ENCODE results near the gene HS3ST5. TPM values are rescaled to one million over a fixed set of nuclear protein-coding genes. Genes with fewer than 3 reads are reported as not detected.

Gene HS3ST5
- total RNA-seq, 1 donor from 2014 or later: 0.11 TPM

DNA sequence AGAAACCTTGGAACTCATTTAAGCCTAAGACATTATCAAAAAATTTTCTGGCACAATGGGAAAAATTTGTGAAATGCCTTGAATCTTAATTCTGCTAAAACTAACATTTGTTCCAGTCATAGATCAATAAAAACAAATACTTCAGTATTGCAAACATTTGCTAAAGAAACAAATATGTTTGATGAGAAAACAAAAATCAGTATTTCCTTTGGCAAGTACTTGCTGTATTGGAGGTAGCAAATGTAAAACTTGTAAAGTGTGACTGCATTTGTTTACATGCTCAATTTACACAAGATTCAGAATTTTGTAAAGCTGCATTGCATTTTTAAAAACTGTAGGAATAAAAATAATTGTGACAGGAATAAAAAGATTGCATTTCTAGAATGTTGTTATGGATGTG, 183.1 kb downstream of the HS3ST5 start:
- Mint-ChIP-seq H3K4me3 (ENCODE audit: unreplicated experiment) (no peak overlapping the region), H3K9me3 (ENCODE audit: unreplicated experiment) (no peaks in the 10 kb centered on the region), H3K27ac (ENCODE audit: unreplicated experiment) (no peak overlapping the region), H3K27me3 (ENCODE audit: unreplicated experiment) (no peaks in the 10 kb centered on the region), H3K4me1 (ENCODE audit: unreplicated experiment) (peaks cover 8% of the 10 kb centered on the region), H3K36me3 (ENCODE audit: unreplicated experiment) (no peaks in the 10 kb centered on the region)
- no peak for DNase-seq (ENCODE audit: extremely low spot score, unreplicated experiment)
- TF ChIP-seq, protein P1, sequence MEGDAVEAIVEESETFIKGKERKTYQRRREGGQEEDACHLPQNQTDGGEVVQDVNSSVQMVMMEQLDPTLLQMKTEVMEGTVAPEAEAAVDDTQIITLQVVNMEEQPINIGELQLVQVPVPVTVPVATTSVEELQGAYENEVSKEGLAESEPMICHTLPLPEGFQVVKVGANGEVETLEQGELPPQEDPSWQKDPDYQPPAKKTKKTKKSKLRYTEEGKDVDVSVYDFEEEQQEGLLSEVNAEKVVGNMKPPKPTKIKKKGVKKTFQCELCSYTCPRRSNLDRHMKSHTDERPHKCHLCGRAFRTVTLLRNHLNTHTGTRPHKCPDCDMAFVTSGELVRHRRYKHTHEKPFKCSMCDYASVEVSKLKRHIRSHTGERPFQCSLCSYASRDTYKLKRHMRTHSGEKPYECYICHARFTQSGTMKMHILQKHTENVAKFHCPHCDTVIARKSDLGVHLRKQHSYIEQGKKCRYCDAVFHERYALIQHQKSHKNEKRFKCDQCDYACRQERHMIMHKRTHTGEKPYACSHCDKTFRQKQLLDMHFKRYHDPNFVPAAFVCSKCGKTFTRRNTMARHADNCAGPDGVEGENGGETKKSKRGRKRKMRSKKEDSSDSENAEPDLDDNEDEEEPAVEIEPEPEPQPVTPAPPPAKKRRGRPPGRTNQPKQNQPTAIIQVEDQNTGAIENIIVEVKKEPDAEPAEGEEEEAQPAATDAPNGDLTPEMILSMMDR (IDR thresholded peaks at IDR 0.05): no peak

DNA sequence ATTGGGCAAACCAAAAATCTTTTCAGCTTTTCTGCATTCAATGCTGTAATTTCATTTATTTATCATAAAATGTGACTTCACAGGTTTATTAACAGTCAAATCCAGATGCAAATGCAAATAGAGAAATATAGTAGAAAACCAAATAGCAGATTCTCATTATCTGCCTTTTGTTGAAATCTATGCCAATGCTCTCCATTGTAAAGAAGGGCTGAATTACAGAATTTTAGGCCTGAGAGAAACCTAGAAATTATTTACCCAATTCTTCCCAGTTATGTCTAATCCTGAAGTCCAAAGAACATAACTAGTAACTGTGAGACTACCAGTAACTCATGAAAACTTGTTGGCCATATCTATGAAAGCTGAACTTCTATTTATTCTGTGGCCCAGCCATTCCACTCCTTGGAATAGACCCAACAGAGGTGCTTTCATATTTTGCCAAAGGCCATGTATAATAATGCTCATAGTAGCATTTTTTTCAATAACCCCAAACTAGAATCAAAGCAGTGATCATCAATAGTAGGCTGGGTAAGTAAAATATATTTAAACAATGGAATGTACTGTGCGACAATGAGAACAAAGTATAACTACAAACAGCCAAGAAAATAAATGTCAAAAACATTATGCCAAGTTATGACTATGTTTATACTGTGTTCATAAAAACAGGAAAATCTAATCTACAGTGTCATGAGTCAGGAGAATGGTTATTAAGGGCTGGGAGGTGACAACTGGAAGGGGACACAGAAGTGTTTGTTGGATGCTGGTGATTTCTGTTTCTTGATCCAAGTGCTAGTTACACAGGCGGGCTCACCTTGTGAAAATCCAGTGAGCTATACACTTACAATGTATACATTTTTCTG, 183.8 kb downstream of the HS3ST5 start:
- Mint-ChIP-seq H3K36me3 (ENCODE audit: unreplicated experiment) (no peaks in the 10 kb centered on the region), H3K27me3 (ENCODE audit: unreplicated experiment) (no peaks in the 10 kb centered on the region), H3K4me3 (ENCODE audit: unreplicated experiment) (no peak overlapping the region), H3K4me1 (ENCODE audit: unreplicated experiment) (peaks cover 8% of the 10 kb centered on the region), H3K27ac (ENCODE audit: unreplicated experiment) (no peak overlapping the region), H3K9me3 (ENCODE audit: unreplicated experiment) (no peaks in the 10 kb centered on the region)
- no peak for DNase-seq (ENCODE audit: extremely low spot score, unreplicated experiment)
- TF ChIP-seq, protein P1 (IDR thresholded peaks at IDR 0.05): no peak

DNA sequence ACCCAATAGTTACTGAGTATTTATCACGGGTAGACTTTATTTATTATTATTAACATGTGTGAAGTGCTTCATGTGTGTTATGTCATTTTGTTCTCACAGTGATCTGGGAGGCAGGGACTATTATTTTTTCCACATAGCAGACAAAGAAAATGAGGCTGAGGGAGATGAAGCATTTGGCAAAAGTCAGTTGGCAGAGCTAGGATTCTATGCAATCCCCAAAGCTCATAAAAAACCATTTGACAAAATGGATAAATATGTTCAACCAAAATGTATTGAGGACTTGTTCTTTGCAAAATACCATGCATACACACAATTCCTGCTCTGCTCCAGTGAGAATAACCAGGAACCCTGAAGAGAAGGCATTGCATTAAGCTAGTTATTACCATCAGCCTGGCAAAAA, 184.4 kb downstream of the HS3ST5 start:
- no peaks in the 10 kb centered on the region for H3K27me3 Mint-ChIP-seq (ENCODE audit: unreplicated experiment)
- peaks cover 8% of the 10 kb centered on the region for H3K4me1 Mint-ChIP-seq (ENCODE audit: unreplicated experiment)
- no peaks in the 10 kb centered on the region for H3K9me3 Mint-ChIP-seq (ENCODE audit: unreplicated experiment)
- TF ChIP-seq, protein P1 (IDR thresholded peaks at IDR 0.05): no peak
- no peak overlapping the region for H3K4me3 Mint-ChIP-seq (ENCODE audit: unreplicated experiment)
- H3K36me3 Mint-ChIP-seq (ENCODE audit: unreplicated experiment): no peaks in the 10 kb centered on the region
- DNase-seq (ENCODE audit: extremely low spot score, unreplicated experiment): no peak
- H3K27ac Mint-ChIP-seq (ENCODE audit: unreplicated experiment): no peak overlapping the region

DNA sequence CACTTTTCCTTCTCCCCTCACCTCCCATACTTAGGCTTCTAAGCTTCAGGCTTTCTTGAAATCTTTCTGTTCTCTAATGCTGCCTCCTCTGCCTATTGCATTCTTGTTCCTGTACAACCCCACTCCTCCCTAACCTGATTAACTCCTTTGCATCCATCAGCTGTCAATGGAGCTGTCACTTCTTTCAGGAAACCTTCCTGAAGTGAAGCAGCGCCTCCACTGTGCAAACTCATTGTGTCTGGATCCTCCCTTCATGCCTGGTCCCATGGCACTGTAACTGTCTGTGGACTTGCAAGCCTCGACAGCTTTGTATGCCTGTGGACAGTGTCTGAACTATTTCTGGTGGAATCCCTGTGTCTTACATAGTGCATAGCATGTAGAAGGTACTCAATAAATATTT, 185.0 kb downstream of the HS3ST5 start:
- no peak overlapping the region for H3K4me3 Mint-ChIP-seq (ENCODE audit: unreplicated experiment)
- peaks cover 8% of the 10 kb centered on the region for H3K4me1 Mint-ChIP-seq (ENCODE audit: unreplicated experiment)
- H3K9me3 Mint-ChIP-seq (ENCODE audit: unreplicated experiment): no peaks in the 10 kb centered on the region
- H3K36me3 Mint-ChIP-seq (ENCODE audit: unreplicated experiment): no peaks in the 10 kb centered on the region
- TF ChIP-seq, protein P1 (IDR thresholded peaks at IDR 0.05): no peak
- H3K27me3 Mint-ChIP-seq (ENCODE audit: unreplicated experiment): no peaks in the 10 kb centered on the region
- no peak overlapping the region for H3K27ac Mint-ChIP-seq (ENCODE audit: unreplicated experiment)
- DNase-seq (ENCODE audit: extremely low spot score, unreplicated experiment): no peak

DNA sequence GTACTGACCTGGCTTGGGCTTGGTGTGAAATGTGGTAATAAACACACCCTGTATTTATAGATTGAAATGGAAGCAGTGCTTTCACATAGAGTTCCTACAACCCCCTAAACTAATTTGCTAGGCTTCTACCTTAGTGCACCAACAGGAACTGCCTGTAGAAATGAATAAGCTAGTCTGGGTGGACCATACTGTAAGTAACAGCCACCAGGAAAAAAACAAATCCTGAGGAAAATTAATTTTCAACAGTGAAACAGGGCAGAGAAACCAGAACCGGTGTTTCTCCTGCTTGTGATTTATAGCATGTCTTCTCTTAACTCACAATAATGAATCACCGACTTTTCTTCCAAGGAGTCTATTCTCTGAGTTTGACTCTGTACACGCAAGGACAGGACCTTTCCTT, 187.1 kb downstream of the HS3ST5 start:
- Mint-ChIP-seq H3K4me3 (ENCODE audit: unreplicated experiment) (no peak overlapping the region), H3K27me3 (ENCODE audit: unreplicated experiment) (no peaks in the 10 kb centered on the region), H3K9me3 (ENCODE audit: unreplicated experiment) (no peaks in the 10 kb centered on the region), H3K36me3 (ENCODE audit: unreplicated experiment) (no peaks in the 10 kb centered on the region), H3K4me1 (ENCODE audit: unreplicated experiment) (peaks cover 8% of the 10 kb centered on the region), H3K27ac (ENCODE audit: unreplicated experiment) (no peak overlapping the region)
- TF ChIP-seq, protein P1 (IDR thresholded peaks at IDR 0.05): no peak
- no peak for DNase-seq (ENCODE audit: extremely low spot score, unreplicated experiment)

Measured in osteocyte (in vitro differentiated cells).